ENCODE measurements around the gene TENM3.
A peak's percentile ranks its signal among the peaks of the same experiment; 100 is the strongest.

TENM3 gene

GRCh38 chr4:182380771-182381181 lies 137.6 kb downstream of the TENM3 start:
- Histone ChIP-seq H2BK120ac (ENCODE audit: low read depth, low read length) (no peak overlapping the region), H2AK5ac (ENCODE audit: low read depth, low read length) (no peak overlapping the region), H2AFZ (ENCODE audit: low read length) (no peak overlapping the region), H3K9me3 (replicated peaks in 1 of 2; ENCODE audit: control insufficient read depth in 2 of 2, insufficient read depth in 1 of 2, low read depth in 1 of 2, low read length in 2 of 2) (peaks cover 2 to 5% of the 10 kb centered on the region in 2 donors), H3K4ac (ENCODE audit: low read length) (no peak overlapping the region), H4K91ac (ENCODE audit: low read depth, low read length, poor library complexity) (no peak overlapping the region), H2BK12ac (ENCODE audit: low read length) (no peak overlapping the region), H4K8ac (ENCODE audit: low read depth, low read length) (no peak overlapping the region), H3K79me1 (ENCODE audit: low read depth, low read length) (no peaks in the 10 kb centered on the region), H3K4me2 (ENCODE audit: insufficient read depth, low read length, poor library complexity, severe bottlenecking) (no peak overlapping the region), H3K23ac (ENCODE audit: low read depth, low read length, poor library complexity) (no peak overlapping the region), H3K36me3 (replicated peaks in 1 of 2; ENCODE audit: control insufficient read depth in 2 of 2, insufficient read depth in 2 of 2, low read length in 2 of 2) (peaks cover 0 to 7% of the 10 kb centered on the region in 2 donors), H3K4me1 (ENCODE audit: control insufficient read depth in 2 of 2, insufficient read depth in 1 of 2, low read depth in 1 of 2, low read length in 2 of 2) (peaks cover 5 to 12% of the 10 kb centered on the region in 2 donors), H3K27me3 (ENCODE audit: control insufficient read depth in 3 of 3, insufficient read depth in 3 of 3, low read depth in 1 of 3, low read length in 3 of 3) (no peaks in the 10 kb centered on the region), H2BK15ac (ENCODE audit: low read length) (no peak overlapping the region), H3K4me3 (ENCODE audit: low read length in 2 of 2) (peak overlapping the region in 1 of 2 donors; percentile 41), H3K9ac (ENCODE audit: low read depth, low read length, poor library complexity) (no peak overlapping the region), H3K18ac (ENCODE audit: low read length) (peak overlapping the region; percentile 54), H3K14ac (ENCODE audit: low read length) (no peak overlapping the region), H2BK5ac (ENCODE audit: low read length) (no peak overlapping the region), H3K27ac (replicated peaks; ENCODE audit: low read length) (no peak overlapping the region)
- no peak for DNase-seq (ENCODE audit: low spot score)
- no CpG with 5 or more reads among the region's 8 CpGs for WGBS, 2 donors (ENCODE audit: extremely low coverage in 2 of 2, insufficient read length in 2 of 2, insufficient replicate concordance in 1 of 2)

GRCh38 chr4:182382941-182383340 lies 139.7 kb downstream of the TENM3 start:
- H4K91ac ChIP-seq (ENCODE audit: low read depth, low read length, poor library complexity): no peak overlapping the region
- H3K18ac ChIP-seq (ENCODE audit: low read length): no peak overlapping the region
- no peak overlapping the region for H3K23ac ChIP-seq (ENCODE audit: low read depth, low read length, poor library complexity)
- no peak overlapping the region for H2BK12ac ChIP-seq (ENCODE audit: low read length)
- H3K27me3 ChIP-seq (ENCODE audit: control insufficient read depth in 3 of 3, insufficient read depth in 3 of 3, low read depth in 1 of 3, low read length in 3 of 3): no peaks in the 10 kb centered on the region
- no peak overlapping the region for H2AK5ac ChIP-seq (ENCODE audit: low read depth, low read length)
- H3K4ac ChIP-seq (ENCODE audit: low read length): no peak overlapping the region
- H2AFZ ChIP-seq (ENCODE audit: low read length): no peak overlapping the region
- peaks cover 0 to 11% of the 10 kb centered on the region in 2 donors for H3K36me3 ChIP-seq (replicated peaks in 1 of 2; ENCODE audit: control insufficient read depth in 2 of 2, insufficient read depth in 2 of 2, low read length in 2 of 2)
- no peak overlapping the region for H3K4me3 ChIP-seq (ENCODE audit: low read length in 2 of 2)
- no CpG with 5 or more reads among the region's 6 CpGs for WGBS, 2 donors (ENCODE audit: extremely low coverage in 2 of 2, insufficient read length in 2 of 2, insufficient replicate concordance in 1 of 2)
- H3K14ac ChIP-seq (ENCODE audit: low read length): no peak overlapping the region
- H4K8ac ChIP-seq (ENCODE audit: low read depth, low read length): no peak overlapping the region
- no peak for DNase-seq (ENCODE audit: low spot score)
- no peak overlapping the region for H2BK120ac ChIP-seq (ENCODE audit: low read depth, low read length)
- no peak overlapping the region for H3K27ac ChIP-seq (replicated peaks; ENCODE audit: low read length)
- no peak overlapping the region for H3K9ac ChIP-seq (ENCODE audit: low read depth, low read length, poor library complexity)
- H2BK15ac ChIP-seq (ENCODE audit: low read length): no peak overlapping the region
- H2BK5ac ChIP-seq (ENCODE audit: low read length): no peak overlapping the region
- H3K4me1 ChIP-seq (ENCODE audit: control insufficient read depth in 2 of 2, insufficient read depth in 1 of 2, low read depth in 1 of 2, low read length in 2 of 2): peaks cover 5 to 12% of the 10 kb centered on the region in 2 donors
- H3K79me1 ChIP-seq (ENCODE audit: low read depth, low read length): no peaks in the 10 kb centered on the region
- H3K9me3 ChIP-seq (replicated peaks in 1 of 2; ENCODE audit: control insufficient read depth in 2 of 2, insufficient read depth in 1 of 2, low read depth in 1 of 2, low read length in 2 of 2): peaks cover 0 to 7% of the 10 kb centered on the region in 2 donors
- no peak overlapping the region for H3K4me2 ChIP-seq (ENCODE audit: insufficient read depth, low read length, poor library complexity, severe bottlenecking)

- H3K4me2 ChIP-seq (ENCODE audit: insufficient read depth, low read length, poor library complexity, severe bottlenecking): peak overlapping the region; percentile 34
- H3K36me3 ChIP-seq (replicated peaks in 1 of 2; ENCODE audit: control insufficient read depth in 2 of 2, insufficient read depth in 2 of 2, low read length in 2 of 2): peaks cover 0 to 8% of the 10 kb centered on the region in 2 donors
- WGBS, 2 donors (ENCODE audit: extremely low coverage in 2 of 2, insufficient read length in 2 of 2, insufficient replicate concordance in 1 of 2): no CpG with 5 or more reads among the region's 6 CpGs
- H3K4me3 ChIP-seq (ENCODE audit: low read length in 2 of 2): no peak overlapping the region
- no peak overlapping the region for H3K14ac ChIP-seq (ENCODE audit: low read length)
- H3K79me1 ChIP-seq (ENCODE audit: low read depth, low read length): no peaks in the 10 kb centered on the region
- H4K91ac ChIP-seq (ENCODE audit: low read depth, low read length, poor library complexity): no peak overlapping the region
- H3K9me3 ChIP-seq (replicated peaks in 1 of 2; ENCODE audit: control insufficient read depth in 2 of 2, insufficient read depth in 1 of 2, low read depth in 1 of 2, low read length in 2 of 2): peaks cover 0 to 5% of the 10 kb centered on the region in 2 donors
- H3K18ac ChIP-seq (ENCODE audit: low read length): no peak overlapping the region
- H3K23ac ChIP-seq (ENCODE audit: low read depth, low read length, poor library complexity): no peak overlapping the region
- DNase-seq (ENCODE audit: low spot score): peak; percentile 53
- no peak overlapping the region for H2BK120ac ChIP-seq (ENCODE audit: low read depth, low read length)
- H2BK12ac ChIP-seq (ENCODE audit: low read length): no peak overlapping the region
- peak overlapping the region; percentile 98 for H3K27ac ChIP-seq (replicated peaks; ENCODE audit: low read length)
- H3K4ac ChIP-seq (ENCODE audit: low read length): no peak overlapping the region
- H2BK5ac ChIP-seq (ENCODE audit: low read length): no peak overlapping the region
- H3K27me3 ChIP-seq (ENCODE audit: control insufficient read depth in 3 of 3, insufficient read depth in 3 of 3, low read depth in 1 of 3, low read length in 3 of 3): no peaks in the 10 kb centered on the region
- H3K4me1 ChIP-seq (ENCODE audit: control insufficient read depth in 2 of 2, insufficient read depth in 1 of 2, low read depth in 1 of 2, low read length in 2 of 2): peaks cover 5 to 12% of the 10 kb centered on the region in 2 donors
- H2AFZ ChIP-seq (ENCODE audit: low read length): peak overlapping the region; percentile 88
- H4K8ac ChIP-seq (ENCODE audit: low read depth, low read length): no peak overlapping the region
- no peak overlapping the region for H2BK15ac ChIP-seq (ENCODE audit: low read length)
- H2AK5ac ChIP-seq (ENCODE audit: low read depth, low read length): no peak overlapping the region
- H3K9ac ChIP-seq (ENCODE audit: low read depth, low read length, poor library complexity): no peak overlapping the region
These were observed 141.5 kb downstream of the TENM3 start for GRCh38 chr4:182384631-182385091.

- peaks cover 0 to 8% of the 10 kb centered on the region in 2 donors for H3K36me3 ChIP-seq (replicated peaks in 1 of 2; ENCODE audit: control insufficient read depth in 2 of 2, insufficient read depth in 2 of 2, low read length in 2 of 2)
- no peak overlapping the region for H3K4ac ChIP-seq (ENCODE audit: low read length)
- H2BK12ac ChIP-seq (ENCODE audit: low read length): no peak overlapping the region
- H3K4me3 ChIP-seq (ENCODE audit: low read length in 2 of 2): no peak overlapping the region
- H4K91ac ChIP-seq (ENCODE audit: low read depth, low read length, poor library complexity): no peak overlapping the region
- H3K27ac ChIP-seq (replicated peaks; ENCODE audit: low read length): no peak overlapping the region
- H3K4me1 ChIP-seq (ENCODE audit: control insufficient read depth in 2 of 2, insufficient read depth in 1 of 2, low read depth in 1 of 2, low read length in 2 of 2): peaks cover 4 to 12% of the 10 kb centered on the region in 2 donors
- no peak overlapping the region for H2BK120ac ChIP-seq (ENCODE audit: low read depth, low read length)
- H3K27me3 ChIP-seq (ENCODE audit: control insufficient read depth in 3 of 3, insufficient read depth in 3 of 3, low read depth in 1 of 3, low read length in 3 of 3): no peaks in the 10 kb centered on the region
- peaks cover 0 to 5% of the 10 kb centered on the region in 2 donors for H3K9me3 ChIP-seq (replicated peaks in 1 of 2; ENCODE audit: control insufficient read depth in 2 of 2, insufficient read depth in 1 of 2, low read depth in 1 of 2, low read length in 2 of 2)
- no peak overlapping the region for H3K14ac ChIP-seq (ENCODE audit: low read length)
- no peak overlapping the region for H3K9ac ChIP-seq (ENCODE audit: low read depth, low read length, poor library complexity)
- no peaks in the 10 kb centered on the region for H3K79me1 ChIP-seq (ENCODE audit: low read depth, low read length)
- H3K4me2 ChIP-seq (ENCODE audit: insufficient read depth, low read length, poor library complexity, severe bottlenecking): no peak overlapping the region
- H3K18ac ChIP-seq (ENCODE audit: low read length): no peak overlapping the region
- DNase-seq (ENCODE audit: low spot score): no peak
- H3K23ac ChIP-seq (ENCODE audit: low read depth, low read length, poor library complexity): no peak overlapping the region
- H2BK15ac ChIP-seq (ENCODE audit: low read length): no peak overlapping the region
- no peak overlapping the region for H2AK5ac ChIP-seq (ENCODE audit: low read depth, low read length)
- no peak overlapping the region for H4K8ac ChIP-seq (ENCODE audit: low read depth, low read length)
- no peak overlapping the region for H2AFZ ChIP-seq (ENCODE audit: low read length)
- whole genome bisulfite sequencing, 2 donors (ENCODE audit: extremely low coverage in 2 of 2, insufficient read length in 2 of 2, insufficient replicate concordance in 1 of 2): no CpG with 5 or more reads among the region's 2 CpGs
- H2BK5ac ChIP-seq (ENCODE audit: low read length): no peak overlapping the region
These were observed 142.7 kb downstream of the TENM3 start for GRCh38 chr4:182385897-182386296.

Measured in neuronal stem cell (in vitro differentiated cells).